Bronchial epithelial cell (primary cell): Measurements from ENCODE around the gene POMGNT2. TPM values are rescaled to one million over a fixed set of nuclear protein-coding genes. Genes with fewer than 3 reads are reported as not detected.

Experiments used
- DNase-seq: peaks from one replicate; pipeline ENCODE4 v3.0.0-alpha.2; 2010; ENCODE audit warnings: low read depth
- FAIRE-seq: peaks from 2 replicates; lab custom pipeline; 2011; peaks lifted over from hg19 to GRCh38; lab: Jason Lieb, UNC
- H3K27me3 ChIP-seq: 2 replicates; pipeline ENCODE4 v1.5.1; 2011; ENCODE audit warnings: low read length; ENCODE audit not compliant: control insufficient read depth, insufficient read depth
- H3K36me3 ChIP-seq: 2 replicates; pipeline ENCODE4 v1.5.1; 2011; ENCODE audit warnings: low read length; ENCODE audit not compliant: control insufficient read depth, insufficient read depth
- H3K4me3 ChIP-seq: 2 replicates; pipeline ENCODE4 v1.5.1; 2011; ENCODE audit warnings: mild to moderate bottlenecking, low read depth, low read length, control low read depth
- total RNA-seq: library from RNA; depleted of rRNA; stranded (reverse); fragments of >200 nt; gene quantifications from 2 replicates; pipeline ENCODE4 v1.2.1, GENCODE V29; 2014
- TF ChIP-seq, protein P1 (sequence below): IDR thresholded peaks from 2 replicates; pipeline ENCODE4 v1.5.1; 2011; ENCODE audit warnings: mild to moderate bottlenecking, moderate library complexity, low read length, control low read depth, inconsistent platforms; ENCODE audit not compliant: insufficient read depth, severe bottlenecking

POMGNT2 gene
- total RNA-seq, 1 donor from 2014 or later: 8.2 TPM

DNA sequence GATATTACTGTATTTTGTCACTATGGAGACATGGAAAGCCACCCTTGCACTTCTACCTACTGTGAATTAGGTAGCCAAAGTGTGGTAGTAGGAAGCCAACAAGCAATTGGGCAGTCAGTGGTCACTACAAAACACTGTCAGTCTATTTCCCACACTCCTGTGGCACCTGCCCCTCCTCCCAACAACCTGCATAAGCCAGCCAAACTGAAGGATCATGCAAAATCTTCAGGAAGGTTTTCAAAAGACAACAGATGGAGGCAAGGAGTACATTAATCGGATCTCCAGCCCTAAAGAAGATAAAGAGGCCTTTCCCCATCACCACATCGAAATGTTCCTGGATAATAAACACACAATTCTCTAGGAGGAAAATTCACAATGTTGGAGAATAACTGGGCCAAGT lies 11.9 kb downstream of the POMGNT2 start:
- FAIRE-seq (no peak), DNase-seq (no peak)
- no peaks in the 10 kb centered on the region for H3K27me3 ChIP-seq
- TF ChIP-seq, protein P1, sequence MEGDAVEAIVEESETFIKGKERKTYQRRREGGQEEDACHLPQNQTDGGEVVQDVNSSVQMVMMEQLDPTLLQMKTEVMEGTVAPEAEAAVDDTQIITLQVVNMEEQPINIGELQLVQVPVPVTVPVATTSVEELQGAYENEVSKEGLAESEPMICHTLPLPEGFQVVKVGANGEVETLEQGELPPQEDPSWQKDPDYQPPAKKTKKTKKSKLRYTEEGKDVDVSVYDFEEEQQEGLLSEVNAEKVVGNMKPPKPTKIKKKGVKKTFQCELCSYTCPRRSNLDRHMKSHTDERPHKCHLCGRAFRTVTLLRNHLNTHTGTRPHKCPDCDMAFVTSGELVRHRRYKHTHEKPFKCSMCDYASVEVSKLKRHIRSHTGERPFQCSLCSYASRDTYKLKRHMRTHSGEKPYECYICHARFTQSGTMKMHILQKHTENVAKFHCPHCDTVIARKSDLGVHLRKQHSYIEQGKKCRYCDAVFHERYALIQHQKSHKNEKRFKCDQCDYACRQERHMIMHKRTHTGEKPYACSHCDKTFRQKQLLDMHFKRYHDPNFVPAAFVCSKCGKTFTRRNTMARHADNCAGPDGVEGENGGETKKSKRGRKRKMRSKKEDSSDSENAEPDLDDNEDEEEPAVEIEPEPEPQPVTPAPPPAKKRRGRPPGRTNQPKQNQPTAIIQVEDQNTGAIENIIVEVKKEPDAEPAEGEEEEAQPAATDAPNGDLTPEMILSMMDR: no peak
- no peaks in the 10 kb centered on the region for H3K36me3 ChIP-seq
- no peak overlapping the region for H3K4me3 ChIP-seq

DNA sequence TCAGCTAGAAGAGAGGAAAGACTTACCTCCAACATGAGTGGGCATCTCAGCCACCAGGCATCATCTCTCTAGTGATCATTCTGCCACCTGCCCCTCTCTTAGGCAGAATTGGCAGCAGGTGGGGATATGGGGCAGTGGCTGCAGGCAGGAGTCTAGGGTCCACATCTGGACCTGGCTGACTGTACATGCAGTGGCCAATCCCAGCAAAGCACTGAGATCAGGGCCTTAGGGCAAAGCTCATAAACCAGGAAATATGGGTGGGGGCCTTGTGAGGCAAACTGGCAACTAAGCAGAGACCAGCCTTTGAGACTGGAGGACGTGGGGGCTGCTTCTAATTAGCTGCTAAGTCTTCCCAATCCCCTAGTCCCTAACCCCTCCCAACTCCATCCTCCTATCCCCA lies 12.9 kb downstream of the POMGNT2 start:
- Histone ChIP-seq H3K4me3 (no peak overlapping the region), H3K27me3 (no peaks in the 10 kb centered on the region), H3K36me3 (no peaks in the 10 kb centered on the region)
- FAIRE-seq: no peak
- no peak for DNase-seq
- TF ChIP-seq, protein P1: no peak

DNA sequence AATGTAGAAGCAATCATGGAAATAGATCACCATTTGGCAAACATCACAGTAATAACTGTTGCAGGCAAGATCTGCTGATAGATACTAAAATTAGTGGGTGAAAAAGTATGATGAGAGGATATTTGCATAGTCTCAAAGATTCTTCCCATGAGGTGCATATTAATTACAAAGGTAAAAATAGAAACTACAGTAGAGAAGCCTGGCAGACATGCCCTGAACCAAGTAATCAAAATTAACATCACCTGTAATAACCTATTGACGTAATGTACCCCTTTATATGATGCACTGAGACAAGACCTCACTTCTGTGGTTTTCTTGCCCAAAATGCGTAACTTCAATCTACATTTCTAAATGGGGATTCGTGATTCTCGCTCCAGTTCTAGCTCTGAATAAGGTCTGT lies 14.4 kb downstream of the POMGNT2 start:
- TF ChIP-seq, protein P1: no peak
- FAIRE-seq: no peak
- Histone ChIP-seq H3K4me3 (no peak overlapping the region), H3K27me3 (no peaks in the 10 kb centered on the region), H3K36me3 (no peaks in the 10 kb centered on the region)
- DNase-seq: no peak

DNA sequence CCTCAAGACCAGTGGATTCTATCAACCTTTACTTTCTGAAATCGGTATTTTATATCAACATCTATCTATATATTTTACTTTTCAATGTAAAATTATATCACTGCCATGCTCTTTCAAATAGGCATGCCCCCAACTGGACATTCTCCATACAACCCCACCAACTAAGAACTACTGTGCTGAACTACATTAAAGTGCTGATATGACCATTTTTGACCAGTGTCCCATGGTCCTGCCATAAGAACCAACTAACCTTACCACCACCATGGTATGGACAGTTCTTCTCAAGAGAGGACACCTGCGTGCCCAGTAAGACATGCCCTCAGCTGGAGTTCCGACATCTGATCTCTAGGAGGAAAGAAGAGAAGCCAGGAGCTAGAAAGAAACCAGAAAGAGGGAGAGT lies 15.6 kb downstream of the POMGNT2 start:
- TF ChIP-seq, protein P1: no peak
- Histone ChIP-seq H3K27me3 (no peaks in the 10 kb centered on the region), H3K36me3 (no peaks in the 10 kb centered on the region), H3K4me3 (no peak overlapping the region)
- FAIRE-seq (no peak), DNase-seq (no peak)

DNA sequence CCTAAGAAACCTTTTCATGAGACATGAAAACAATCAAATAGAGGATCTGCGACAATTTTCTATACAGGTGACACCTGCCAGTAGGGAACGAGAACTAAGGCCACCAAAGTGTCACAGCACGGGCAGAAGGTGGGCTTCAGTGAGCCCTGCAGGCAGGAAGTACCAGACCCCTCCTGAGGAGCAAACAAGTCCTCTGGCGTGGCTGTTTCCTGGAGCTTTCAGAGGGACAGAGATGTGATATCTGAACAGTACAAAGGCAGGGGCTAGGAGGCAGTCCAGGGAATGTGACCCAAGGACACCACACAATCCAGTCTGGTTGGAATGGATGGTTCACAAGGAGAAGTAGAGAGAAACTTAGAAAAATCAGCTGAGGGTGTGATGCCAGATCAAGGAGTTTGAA lies 16.8 kb downstream of the POMGNT2 start:
- Histone ChIP-seq H3K36me3 (no peaks in the 10 kb centered on the region), H3K4me3 (no peak overlapping the region), H3K27me3 (no peaks in the 10 kb centered on the region)
- DNase-seq (no peak), FAIRE-seq (no peak)
- TF ChIP-seq, protein P1: no peak

DNA sequence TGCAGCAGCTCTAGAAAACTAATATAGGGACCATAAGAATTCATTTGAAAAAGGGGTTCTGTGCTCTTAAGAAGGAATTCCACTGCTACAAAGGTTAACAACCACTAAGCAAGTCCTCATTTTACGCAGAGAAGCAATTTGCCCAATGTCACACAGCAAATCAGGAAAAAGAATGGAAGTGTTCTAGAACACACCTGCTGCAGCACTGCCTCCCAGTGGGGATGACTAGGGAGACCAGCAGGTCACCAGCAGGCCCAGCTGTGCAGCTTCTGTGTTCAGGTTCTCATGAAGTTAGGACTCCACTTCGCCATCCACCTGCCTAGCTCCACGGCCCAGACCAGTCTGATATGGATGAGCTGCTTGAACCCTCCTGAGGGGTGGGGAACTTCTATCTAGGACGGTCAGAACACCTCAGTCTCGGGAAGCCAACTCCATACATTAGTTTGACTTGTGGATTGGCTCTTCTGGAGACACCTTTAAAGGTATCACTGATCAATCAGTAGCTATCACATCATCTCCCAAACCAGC lies 18.6 kb downstream of the POMGNT2 start:
- TF ChIP-seq, protein P1: no peak
- Histone ChIP-seq H3K36me3 (no peaks in the 10 kb centered on the region), H3K27me3 (no peaks in the 10 kb centered on the region), H3K4me3 (no peak overlapping the region)
- DNase-seq (no peak), FAIRE-seq (peak; percentile 64)
